Keratinocyte (primary cell): ENCODE data around the gene NLRC3. TPM values are rescaled to one million over a fixed set of nuclear protein-coding genes. Genes with fewer than 3 reads are reported as not detected.

Experiments used
- DNase-seq: peaks from one replicate; pipeline ENCODE4 v3.0.0-alpha.2; 2011; ENCODE audit warnings: low read depth, missing footprints, low spot score
- FAIRE-seq: peaks from 2 replicates; lab custom pipeline; 2011; peaks lifted over from hg19 to GRCh38; lab: Jason Lieb, UNC
- H2AFZ ChIP-seq: 2 replicates; pipeline ENCODE4 v1.6.0; 2012; ENCODE audit warnings: low read length, control low read depth, inconsistent platforms; ENCODE audit not compliant: control insufficient read depth
- H3K27ac ChIP-seq: 2 replicates; pipeline ENCODE4 v1.5.1; 2011; ENCODE audit warnings: low read length; ENCODE audit not compliant: control insufficient read depth, insufficient read depth
- H3K27me3 ChIP-seq: 3 replicates; pipeline ENCODE4 v1.6.0; 2011; ENCODE audit warnings: low read length; ENCODE audit not compliant: control insufficient read depth, insufficient read depth; ENCODE audit errors: extremely low read depth
- H3K36me3 ChIP-seq, 2 experiments: 2 replicates in 1 of 2; 3 replicates in 1 of 2; pipeline ENCODE4 v1.5.1; 2011; ENCODE audit warnings: low read length in 2 of 2, mild to moderate bottlenecking in 1 of 2; ENCODE audit not compliant: control insufficient read depth in 2 of 2, insufficient read depth in 2 of 2; ENCODE audit errors: extremely low read depth in 1 of 2
- H3K4me1 ChIP-seq: 3 replicates; pipeline ENCODE4 v1.5.1; 2011; ENCODE audit warnings: low read length; ENCODE audit not compliant: control insufficient read depth, insufficient read depth; ENCODE audit errors: extremely low read depth
- H3K4me2 ChIP-seq: 3 replicates; pipeline ENCODE4 v1.6.0; 2011; ENCODE audit warnings: low read depth, low read length; ENCODE audit not compliant: control insufficient read depth, insufficient read depth; ENCODE audit errors: extremely low read depth
- H3K4me3 ChIP-seq, 3 experiments: fragments of 200-600 bp in 1 of 3; sonication (generic) in 1 of 3; 2 replicates in 2 of 3; 3 replicates in 1 of 3; pipeline ENCODE4 v1.5.1; 2011 to 2016; ENCODE audit warnings: low read length in 3 of 3, mild to moderate bottlenecking in 3 of 3, control low read depth in 2 of 3, inconsistent platforms in 1 of 3, low read depth in 1 of 3, mixed read lengths in 1 of 3, mixed run types in 1 of 3, moderate library complexity in 1 of 3; ENCODE audit not compliant: control insufficient read depth in 2 of 3, insufficient read depth in 2 of 3; ENCODE audit errors: extremely low read depth in 1 of 3
- H3K79me2 ChIP-seq: 2 replicates; pipeline ENCODE4 v1.6.0; 2012; ENCODE audit warnings: low read length; ENCODE audit not compliant: control insufficient read depth, insufficient read depth
- H3K9ac ChIP-seq: 3 replicates; pipeline ENCODE4 v1.6.0; 2011; ENCODE audit warnings: low read length; ENCODE audit not compliant: control insufficient read depth, insufficient read depth; ENCODE audit errors: extremely low read depth
- H3K9me1 ChIP-seq: 3 replicates; pipeline ENCODE4 v1.6.0; 2011; ENCODE audit warnings: low read length; ENCODE audit not compliant: control insufficient read depth, insufficient read depth; ENCODE audit errors: extremely low read depth
- H3K9me3 ChIP-seq: 2 replicates; pipeline ENCODE4 v1.5.1; 2012; ENCODE audit warnings: low read depth, low read length; ENCODE audit not compliant: control insufficient read depth
- H4K20me1 ChIP-seq: 3 replicates; pipeline ENCODE4 v1.6.0; 2011; ENCODE audit warnings: low read length; ENCODE audit not compliant: control insufficient read depth, insufficient read depth; ENCODE audit errors: extremely low read depth
- EZH2 ChIP-seq: IDR thresholded peaks from one replicate; pipeline ENCODE4 v1.6.1; 2012; ENCODE audit warnings: inconsistent platforms, mild to moderate bottlenecking, low read length, moderate library complexity
- dilution Hi-C: fragments of 300-500 bp; cut with MboI; formaldehyde crosslinking; loops from one replicate; pipeline ENCODE4 v1.7.0; 2020; ENCODE audit warnings: low sequenced_read_pairs; ENCODE audit not compliant: extremely low pct_ligation_motif_present
- polyA plus RNA-seq, 5 experiments: library from polyadenylated mRNA; depleted of rRNA in 3 of 5; stranded (reverse) in 3 of 5; stranded (forward) in 1 of 5; unstranded in 1 of 5; fragments of >200 nt; gene quantifications; 1 replicate in 1 of 5; 2 replicates in 3 of 5; 3 replicates in 1 of 5; pipeline versions ENCODE4 v1.2.1 to v1.2.3, GENCODE V29; 2011 to 2012; ENCODE audit warnings: missing spikeins in 2 of 5, low read depth in 1 of 5, low replicate concordance in 1 of 5
- TF ChIP-seq, protein P1 (sequence below), 3 experiments: IDR thresholded peaks in 1 of 3; conservative IDR thresholded peaks in 1 of 3; optimal IDR thresholded peaks in 1 of 3; 2 replicates in 2 of 3; 3 replicates in 1 of 3; pipeline versions ENCODE3 to v1.5.1; 2011; ENCODE audit warnings: low read length in 3 of 3, mild to moderate bottlenecking in 3 of 3, moderate library complexity in 2 of 3, control low read depth in 1 of 3, inconsistent platforms in 1 of 3; ENCODE audit not compliant: insufficient read depth in 2 of 3; ENCODE audit errors: extremely low read depth in 1 of 3

The NLRC3 gene
- polyA plus RNA-seq, 1 donor (not counting 4 experiments of a cell fraction or from before 2014, with no cell fraction given), result not detected

DNA sequence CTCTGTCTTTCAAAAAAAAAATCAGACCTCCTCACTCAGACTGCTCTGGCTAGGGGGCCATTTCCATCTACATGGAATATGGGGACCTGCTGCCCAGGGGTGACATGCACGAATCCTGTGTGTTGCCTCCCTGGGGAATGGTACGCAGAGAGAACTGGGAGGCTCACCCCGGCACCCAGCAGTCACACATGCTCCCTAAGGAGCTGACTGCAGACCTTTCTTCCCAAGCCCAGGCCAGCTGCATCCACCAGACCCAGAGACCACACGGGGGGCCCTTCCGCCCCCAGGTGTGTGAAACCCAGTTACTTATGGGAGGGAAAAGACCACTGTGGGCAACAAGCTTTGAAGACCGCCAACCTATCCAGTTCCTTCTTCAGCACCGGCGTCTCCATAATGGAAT, 7.2 kb upstream of the NLRC3 start:
- Histone ChIP-seq H4K20me1 (no peaks in the 10 kb centered on the region), H3K9me1 (no peaks in the 10 kb centered on the region), H2AFZ (no peak overlapping the region), H3K4me1 (peaks cover 11% of the 10 kb centered on the region), H3K4me3 (no peak overlapping the region), H3K27me3 (no peaks in the 10 kb centered on the region), H3K79me2 (no peaks in the 10 kb centered on the region), H3K27ac (no peak overlapping the region), H3K36me3 (peaks cover 0 to 5% of the 10 kb centered on the region in 2 experiments), H3K4me2 (no peak overlapping the region), H3K9ac (no peak overlapping the region), H3K9me3 (no peaks in the 10 kb centered on the region)
- DNase-seq (no peak), FAIRE-seq (no peak)
- TF ChIP-seq, protein P1, sequence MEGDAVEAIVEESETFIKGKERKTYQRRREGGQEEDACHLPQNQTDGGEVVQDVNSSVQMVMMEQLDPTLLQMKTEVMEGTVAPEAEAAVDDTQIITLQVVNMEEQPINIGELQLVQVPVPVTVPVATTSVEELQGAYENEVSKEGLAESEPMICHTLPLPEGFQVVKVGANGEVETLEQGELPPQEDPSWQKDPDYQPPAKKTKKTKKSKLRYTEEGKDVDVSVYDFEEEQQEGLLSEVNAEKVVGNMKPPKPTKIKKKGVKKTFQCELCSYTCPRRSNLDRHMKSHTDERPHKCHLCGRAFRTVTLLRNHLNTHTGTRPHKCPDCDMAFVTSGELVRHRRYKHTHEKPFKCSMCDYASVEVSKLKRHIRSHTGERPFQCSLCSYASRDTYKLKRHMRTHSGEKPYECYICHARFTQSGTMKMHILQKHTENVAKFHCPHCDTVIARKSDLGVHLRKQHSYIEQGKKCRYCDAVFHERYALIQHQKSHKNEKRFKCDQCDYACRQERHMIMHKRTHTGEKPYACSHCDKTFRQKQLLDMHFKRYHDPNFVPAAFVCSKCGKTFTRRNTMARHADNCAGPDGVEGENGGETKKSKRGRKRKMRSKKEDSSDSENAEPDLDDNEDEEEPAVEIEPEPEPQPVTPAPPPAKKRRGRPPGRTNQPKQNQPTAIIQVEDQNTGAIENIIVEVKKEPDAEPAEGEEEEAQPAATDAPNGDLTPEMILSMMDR (optimal IDR thresholded peaks at IDR 0.05 in 1 of 3, IDR thresholded peaks at IDR 0.05 in 1 of 3, conservative IDR thresholded peaks at IDR 0.05 in 1 of 3; ENCODE audit: extremely low read depth in 1 of 3, insufficient read depth in 2 of 3, low read length in 3 of 3), result no peak
- TF ChIP-seq EZH2, result no peak
- dilution Hi-C loops, result no loop called here

DNA sequence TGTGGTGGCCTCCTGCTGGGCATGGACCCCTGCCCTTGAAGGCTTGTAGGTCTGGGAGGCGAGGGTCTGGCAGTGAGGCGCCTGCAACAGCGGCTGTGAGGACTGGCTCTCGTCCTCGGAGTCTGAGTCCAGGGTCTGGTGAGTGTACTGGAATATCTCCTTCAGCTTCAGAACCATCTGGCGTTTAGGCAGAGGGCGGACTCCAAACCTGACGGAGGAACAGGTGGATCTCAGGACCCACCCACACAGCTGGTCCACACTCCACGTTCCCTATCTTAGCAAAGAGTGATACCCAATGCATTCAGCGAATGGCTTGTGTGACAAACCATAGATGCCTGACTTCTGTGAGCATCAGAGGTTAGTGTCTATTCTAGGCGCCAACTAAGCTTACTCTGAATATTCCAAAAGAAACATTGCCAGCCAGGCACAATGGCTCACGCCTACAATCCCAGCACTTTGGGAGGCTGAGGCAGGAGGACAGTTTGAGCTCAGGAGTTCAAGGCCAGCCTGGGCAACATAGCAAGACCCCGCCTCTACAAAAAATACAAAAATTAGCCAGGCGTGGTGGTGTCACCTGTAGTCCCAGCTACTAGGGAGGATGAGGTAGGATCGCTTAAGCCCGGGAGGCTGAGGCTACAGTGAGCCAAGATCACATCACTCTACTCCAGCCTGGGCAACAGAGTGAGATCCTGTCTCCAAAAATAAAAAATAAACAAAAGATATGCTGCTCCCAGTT, 6.3 kb upstream of the NLRC3 start:
- H3K9me3 ChIP-seq, result no peaks in the 10 kb centered on the region
- no peaks in the 10 kb centered on the region for H3K27me3 ChIP-seq
- dilution Hi-C loops, result no loop called here
- H3K79me2 ChIP-seq, result no peaks in the 10 kb centered on the region
- no peak overlapping the region for H3K4me3 ChIP-seq
- H3K36me3 ChIP-seq, result peaks cover 0 to 5% of the 10 kb centered on the region in 2 experiments
- peaks cover 11% of the 10 kb centered on the region for H3K4me1 ChIP-seq
- H3K4me2 ChIP-seq, result no peak overlapping the region
- no peaks in the 10 kb centered on the region for H3K9me1 ChIP-seq
- no peak overlapping the region for H3K27ac ChIP-seq
- H3K9ac ChIP-seq, result no peak overlapping the region
- FAIRE-seq (no peak), DNase-seq (no peak)
- H2AFZ ChIP-seq, result no peak overlapping the region
- TF ChIP-seq, protein P1 (optimal IDR thresholded peaks at IDR 0.05 in 1 of 3, IDR thresholded peaks at IDR 0.05 in 1 of 3, conservative IDR thresholded peaks at IDR 0.05 in 1 of 3; ENCODE audit: extremely low read depth in 1 of 3, insufficient read depth in 2 of 3, low read length in 3 of 3), result no peak
- TF ChIP-seq EZH2, result no peak
- no peaks in the 10 kb centered on the region for H4K20me1 ChIP-seq
